ENCODE measurements around the gene RRAGA.
"Not testable (repeated sequence)": the region's sequence is repeated elsewhere in the genome, so short reads cannot be mapped to it uniquely, and the experiment has no call there.

Gene RRAGA

GRCh38 chr9:19087106-19088000, 38.1 kb downstream of the RRAGA start:
- DNase-seq, result no peak

DNA sequence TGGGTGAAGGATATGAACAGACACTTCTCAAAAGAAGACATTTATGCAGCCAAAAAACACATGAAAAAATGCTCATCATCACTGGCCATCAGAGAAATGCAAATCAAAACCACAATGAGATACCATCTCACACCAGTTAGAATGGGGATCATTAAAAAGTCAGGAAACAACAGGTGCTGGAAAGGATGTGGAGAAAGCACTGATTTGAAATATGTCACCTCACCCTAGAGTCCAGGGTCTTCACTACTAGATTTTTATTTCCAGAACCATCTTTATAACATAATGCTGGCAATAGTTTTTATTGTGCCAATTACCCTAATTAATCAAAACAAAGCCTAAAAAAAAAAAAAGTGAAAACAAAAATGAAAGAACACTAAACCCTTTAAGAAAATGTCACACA, 48.2 kb downstream of the RRAGA start:
- not testable (repeated sequence) for DNase-seq

Data from NCI-H526 (cell line).